CD14-positive monocyte (primary cell): ENCODE results near the gene ACACA. TPM values are rescaled to one million over a fixed set of nuclear protein-coding genes. Genes with fewer than 3 reads are reported as not detected.

Source experiments
- DNase-seq, 3 donors: peaks; one replicate each; pipeline ENCODE4 v3.0.0-alpha.2; 2011 to 2022
- H2AFZ ChIP-seq: 2 replicates; pipeline ENCODE4 v1.6.0; 2012; ENCODE audit warnings: mild to moderate bottlenecking, low read depth, low read length, inconsistent platforms; ENCODE audit not compliant: insufficient read depth, poor library complexity, severe bottlenecking
- H3K27ac ChIP-seq, 2 donors: 1 replicate in 1 of 2; 2 replicates in 1 of 2; pipeline ENCODE4 v1.5.1; 2012 to 2013; ENCODE audit warnings: low read length in 2 of 2, control low read depth in 1 of 2, inconsistent platforms in 1 of 2, low read depth in 1 of 2, mild to moderate bottlenecking in 1 of 2
- H3K27me3 ChIP-seq, 2 donors: one replicate each; pipeline versions ENCODE4 v1.6.0 to v1.6.1; 2011 to 2013; ENCODE audit warnings: low read length in 2 of 2; ENCODE audit not compliant: control insufficient read depth in 2 of 2, insufficient read depth in 2 of 2
- H3K36me3 ChIP-seq, 2 donors: replicated peaks in 1 of 2; 1 replicate in 1 of 2; 2 replicates in 1 of 2; pipeline versions ENCODE4 v1.5.1 to v1.6.1; 2012 to 2013; ENCODE audit warnings: low read length in 2 of 2, control low read depth in 1 of 2, inconsistent platforms in 1 of 2, mild to moderate bottlenecking in 1 of 2; ENCODE audit not compliant: insufficient read depth in 2 of 2, control insufficient read depth in 1 of 2
- H3K4me1 ChIP-seq, 2 donors: 1 replicate in 1 of 2; 2 replicates in 1 of 2; pipeline versions ENCODE4 v1.5.1 to v1.6.1; 2012 to 2013; ENCODE audit warnings: low read length in 2 of 2, control low read depth in 1 of 2, inconsistent platforms in 1 of 2, mild to moderate bottlenecking in 1 of 2, moderate library complexity in 1 of 2; ENCODE audit not compliant: insufficient read depth in 2 of 2, control insufficient read depth in 1 of 2
- H3K4me2 ChIP-seq: replicated peaks from 2 replicates; pipeline ENCODE3; 2012; ENCODE audit warnings: low read length, moderate library complexity, mild to moderate bottlenecking; ENCODE audit not compliant: poor library complexity, severe bottlenecking; ENCODE audit errors: extremely low read depth
- H3K4me3 ChIP-seq, 3 experiments: fragments of 200-600 bp in 1 of 3; sonication (generic) in 1 of 3; replicated peaks in 1 of 3; 1 replicate in 2 of 3; 2 replicates in 1 of 3; pipeline ENCODE4 v1.5.1; 2011 to 2013; ENCODE audit warnings: low read length in 3 of 3, mild to moderate bottlenecking in 3 of 3, control low read depth in 2 of 3, low read depth in 2 of 3, inconsistent platforms in 1 of 3, moderate library complexity in 1 of 3
- H3K79me2 ChIP-seq: 2 replicates; pipeline ENCODE4 v1.6.0; 2012; ENCODE audit warnings: mild to moderate bottlenecking, control low read depth, inconsistent platforms, low read length, moderate library complexity; ENCODE audit not compliant: insufficient read depth
- H3K9ac ChIP-seq: 2 replicates; pipeline ENCODE4 v1.6.0; 2017; ENCODE audit warnings: low read length, mild to moderate bottlenecking; ENCODE audit not compliant: insufficient read depth, poor library complexity, severe bottlenecking
- H3K9me3 ChIP-seq, 2 donors: replicated peaks in 1 of 2; 1 replicate in 1 of 2; 2 replicates in 1 of 2; pipeline versions ENCODE4 v1.5.1 to v1.6.1; 2012 to 2013; ENCODE audit warnings: low read length in 2 of 2, control low read depth in 1 of 2; ENCODE audit not compliant: control insufficient read depth in 1 of 2, insufficient read depth in 1 of 2
- H4K20me1 ChIP-seq: 2 replicates; pipeline ENCODE4 v1.6.0; 2012; ENCODE audit warnings: mild to moderate bottlenecking, low read length, control low read depth, moderate library complexity; ENCODE audit not compliant: insufficient read depth
- H3K27ac Mint-ChIP-seq, 7 donors: one replicate each; pipeline ENCODE4 v1.8.0; 2020; ENCODE audit warnings: mild to moderate bottlenecking in 7 of 7, mixed read lengths in 7 of 7, moderate library complexity in 6 of 7, inconsistent platforms in 2 of 7
- H3K27me3 Mint-ChIP-seq, 3 donors: one replicate each; pipeline ENCODE4 v1.8.0; 2021 to 2022; ENCODE audit warnings: low read depth in 3 of 3, mild to moderate bottlenecking in 3 of 3, mixed read lengths in 3 of 3, moderate library complexity in 3 of 3, inconsistent platforms in 1 of 3
- H3K36me3 Mint-ChIP-seq, 2 donors: one replicate each; pipeline ENCODE4 v1.8.0; 2020; ENCODE audit warnings: mixed read lengths in 2 of 2, inconsistent platforms in 1 of 2, mild to moderate bottlenecking in 1 of 2
- H3K4me1 Mint-ChIP-seq: one replicate; pipeline ENCODE4 v1.8.0; 2020; ENCODE audit warnings: mild to moderate bottlenecking, mixed read lengths
- H3K4me3 Mint-ChIP-seq, 2 donors: one replicate each; pipeline ENCODE4 v1.8.0; 2020; ENCODE audit warnings: mild to moderate bottlenecking in 2 of 2, mixed read lengths in 2 of 2, moderate library complexity in 1 of 2
- H3K9me3 Mint-ChIP-seq, 7 donors: one replicate each; pipeline ENCODE4 v1.8.0; 2020 to 2022; ENCODE audit warnings: mixed read lengths in 7 of 7, mild to moderate bottlenecking in 6 of 7, moderate library complexity in 6 of 7, inconsistent platforms in 2 of 7
- WGBS: methylation state at CpG from one replicate; pipeline ENCODE4 v1.1.5; 2013; ENCODE audit warnings: missing lambda C conversion rate; ENCODE audit not compliant: insufficient coverage; 5-methylcytosine and 5-hydroxymethylcytosine counted together
- intact Hi-C, 2 donors: fragments of 100-400 bp; cut with micrococcal nuclease; formaldehyde crosslinking; loops; one replicate each; pipeline versions ENCODE4 v1.15.0 to v1.15.1; 2023
- polyA plus RNA-seq, 3 donors: library from polyadenylated mRNA; depleted of rRNA in 1 of 3; unstranded in 2 of 3; stranded (reverse) in 1 of 3; fragments of 300-500 nt in 2 of 3; fragments of >200 nt in 1 of 3; fragmentation: Illumina TruSeq in 2 of 3; gene quantifications; 1 replicate in 2 of 3; 2 replicates in 1 of 3; pipeline ENCODE4 v1.2.3, GENCODE V29; 2012 to 2021
- TF ChIP-seq, protein P1 (sequence below): fragments of 200-600 bp; IDR thresholded peaks from one replicate; pipeline ENCODE4 v1.8.0; 2022; ENCODE audit warnings: antibody characterized with exemption, mild to moderate bottlenecking

Gene ACACA
- polyA plus RNA-seq, 3 donors = 3.5 to 4.6 (median 3.8) TPM

DNA sequence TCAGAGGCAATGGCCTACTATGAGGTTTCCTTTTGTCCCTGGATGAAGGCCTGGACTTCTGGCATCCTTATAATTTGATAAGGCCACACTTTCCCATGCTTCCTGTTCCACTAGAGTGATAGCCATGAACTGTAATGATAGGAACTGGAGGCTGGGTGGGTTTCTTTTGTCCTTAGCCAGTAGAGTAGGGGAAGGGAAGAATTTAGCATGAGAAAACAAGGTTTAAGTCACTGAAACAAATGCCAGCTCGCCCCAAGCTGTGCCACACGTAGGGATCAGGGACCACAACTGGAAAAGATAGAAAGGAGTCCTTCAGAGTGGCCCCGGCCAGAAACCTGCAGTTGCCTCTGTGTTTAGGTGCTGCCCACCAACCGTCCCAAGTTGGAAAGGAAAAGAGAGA lies 111.7 kb downstream of the ACACA start:
- Histone ChIP-seq H3K4me2 (no peak overlapping the region), H3K27ac (no peak overlapping the region), H3K9me3 (no peaks in the 10 kb centered on the region), H3K4me3 (no peak overlapping the region), H3K79me2 (no peaks in the 10 kb centered on the region), H3K9ac (no peak overlapping the region), H3K4me1 (peaks cover 11 to 22% of the 10 kb centered on the region in 2 donors), H3K27me3 (no peaks in the 10 kb centered on the region), H3K36me3 (no peaks in the 10 kb centered on the region), H4K20me1 (no peaks in the 10 kb centered on the region), H2AFZ (no peak overlapping the region)
- H3K4me3 Mint-ChIP-seq = no peak overlapping the region
- H3K4me1 Mint-ChIP-seq = peaks cover 29% of the 10 kb centered on the region
- no peaks in the 10 kb centered on the region for H3K27me3 Mint-ChIP-seq
- intact Hi-C loops = no loop called here
- 100% methylated on average over 2 of the region's 4 CpGs for WGBS
- no peak for DNase-seq
- H3K27ac Mint-ChIP-seq = peak overlapping the region in 3 of 7 donors; percentile 13 to 85 (median 43)
- TF ChIP-seq, protein P1, sequence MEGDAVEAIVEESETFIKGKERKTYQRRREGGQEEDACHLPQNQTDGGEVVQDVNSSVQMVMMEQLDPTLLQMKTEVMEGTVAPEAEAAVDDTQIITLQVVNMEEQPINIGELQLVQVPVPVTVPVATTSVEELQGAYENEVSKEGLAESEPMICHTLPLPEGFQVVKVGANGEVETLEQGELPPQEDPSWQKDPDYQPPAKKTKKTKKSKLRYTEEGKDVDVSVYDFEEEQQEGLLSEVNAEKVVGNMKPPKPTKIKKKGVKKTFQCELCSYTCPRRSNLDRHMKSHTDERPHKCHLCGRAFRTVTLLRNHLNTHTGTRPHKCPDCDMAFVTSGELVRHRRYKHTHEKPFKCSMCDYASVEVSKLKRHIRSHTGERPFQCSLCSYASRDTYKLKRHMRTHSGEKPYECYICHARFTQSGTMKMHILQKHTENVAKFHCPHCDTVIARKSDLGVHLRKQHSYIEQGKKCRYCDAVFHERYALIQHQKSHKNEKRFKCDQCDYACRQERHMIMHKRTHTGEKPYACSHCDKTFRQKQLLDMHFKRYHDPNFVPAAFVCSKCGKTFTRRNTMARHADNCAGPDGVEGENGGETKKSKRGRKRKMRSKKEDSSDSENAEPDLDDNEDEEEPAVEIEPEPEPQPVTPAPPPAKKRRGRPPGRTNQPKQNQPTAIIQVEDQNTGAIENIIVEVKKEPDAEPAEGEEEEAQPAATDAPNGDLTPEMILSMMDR = no peak
- H3K36me3 Mint-ChIP-seq = no peaks in the 10 kb centered on the region
- H3K9me3 Mint-ChIP-seq = peaks cover 0 to 2% (median 0%) of the 10 kb centered on the region in 7 donors

- Histone ChIP-seq H4K20me1 (no peaks in the 10 kb centered on the region), H3K4me2 (no peak overlapping the region), H3K4me1 (peaks cover 11 to 22% of the 10 kb centered on the region in 2 donors), H2AFZ (no peak overlapping the region), H3K36me3 (no peaks in the 10 kb centered on the region), H3K27ac (no peak overlapping the region), H3K4me3 (no peak overlapping the region), H3K27me3 (no peaks in the 10 kb centered on the region), H3K79me2 (no peaks in the 10 kb centered on the region), H3K9ac (no peak overlapping the region), H3K9me3 (no peaks in the 10 kb centered on the region)
- intact Hi-C loops = no loop called here
- H3K4me1 Mint-ChIP-seq = peaks cover 35% of the 10 kb centered on the region
- TF ChIP-seq, protein P1 = no peak
- DNase-seq = no peak
- WGBS = 92% methylated on average over 2 of the region's 5 CpGs
- no peak overlapping the region for H3K27ac Mint-ChIP-seq
- no peaks in the 10 kb centered on the region for H3K27me3 Mint-ChIP-seq
- no peaks in the 10 kb centered on the region for H3K36me3 Mint-ChIP-seq
- H3K4me3 Mint-ChIP-seq = no peak overlapping the region
- H3K9me3 Mint-ChIP-seq = peaks cover 0 to 2% (median 0%) of the 10 kb centered on the region in 7 donors
Measured at GRCh38 chr17:37293770-37294169, 112.9 kb downstream of the ACACA start.
